AG08395 (cell line): ENCODE data around the gene LAMC2.

Experiments
- DNase-seq: peaks from one replicate; pipeline ENCODE4 v3.0.0; 2012; ENCODE audit warnings: mixed read lengths, low spot score

LAMC2 gene

GRCh38 chr1:183173828-183174227 lies 12.2 kb upstream of the LAMC2 start:
- no peak for DNase-seq

- no peak for DNase-seq
Measured at GRCh38 chr1:183175631-183176030, 10.4 kb upstream of the LAMC2 start.

- DNase-seq: peak; percentile 27
Measured at GRCh38 chr1:183178545-183178944, 7.5 kb upstream of the LAMC2 start.

GRCh38 chr1:183179033-183179432 lies 7.0 kb upstream of the LAMC2 start:
- no peak for DNase-seq

- DNase-seq: peak; percentile 86
Measured at GRCh38 chr1:183180218-183180617, 5.8 kb upstream of the LAMC2 start.

- DNase-seq: peak; percentile 69
Measured at GRCh38 chr1:183180634-183181056, 5.4 kb upstream of the LAMC2 start.

- DNase-seq: no peak
Measured at GRCh38 chr1:183186841-183187240, 777 bp downstream of the LAMC2 start.

- DNase-seq: no peak
Measured at GRCh38 chr1:183188240-183188639, 2.2 kb downstream of the LAMC2 start.

GRCh38 chr1:183191833-183192232 lies 5.8 kb downstream of the LAMC2 start:
- peak; percentile 83 for DNase-seq

- DNase-seq: no peak
Measured at GRCh38 chr1:183193963-183194525, 8.0 kb downstream of the LAMC2 start.

- DNase-seq: no peak
Measured at GRCh38 chr1:183194527-183195141, 8.6 kb downstream of the LAMC2 start.

GRCh38 chr1:183195142-183195574 lies 9.1 kb downstream of the LAMC2 start:
- peak; percentile 25 for DNase-seq

GRCh38 chr1:183197762-183198161 lies 11.7 kb downstream of the LAMC2 start:
- no peak for DNase-seq

GRCh38 chr1:183198463-183198862 lies 12.4 kb downstream of the LAMC2 start:
- DNase-seq: no peak

- no peak for DNase-seq
Measured at GRCh38 chr1:183199304-183199703, 13.2 kb downstream of the LAMC2 start.

GRCh38 chr1:183200451-183200850 lies 14.4 kb downstream of the LAMC2 start:
- DNase-seq: no peak

- DNase-seq: no peak
Measured at GRCh38 chr1:183203094-183203493, 17.0 kb downstream of the LAMC2 start.

- DNase-seq: peak; percentile 58
Measured at GRCh38 chr1:183205196-183205781, 19.2 kb downstream of the LAMC2 start.

GRCh38 chr1:183206538-183207122 lies 20.6 kb downstream of the LAMC2 start:
- DNase-seq: no peak

GRCh38 chr1:183209533-183210158 lies 23.6 kb downstream of the LAMC2 start:
- peak; percentile 95 for DNase-seq

GRCh38 chr1:183210681-183211080 lies 24.6 kb downstream of the LAMC2 start:
- DNase-seq: no peak

- no peak for DNase-seq
Measured at GRCh38 chr1:183212870-183213269, 26.8 kb downstream of the LAMC2 start.
